Bone marrow (tissue), 2 donors: Measurements from ENCODE around the gene C16orf96.

ENCODE experiments used
- DNase-seq, 2 donors: peaks; one replicate each; lab custom pipeline; 2025; lab: John Stamatoyannopoulos, UW

C16orf96 gene

DNA sequence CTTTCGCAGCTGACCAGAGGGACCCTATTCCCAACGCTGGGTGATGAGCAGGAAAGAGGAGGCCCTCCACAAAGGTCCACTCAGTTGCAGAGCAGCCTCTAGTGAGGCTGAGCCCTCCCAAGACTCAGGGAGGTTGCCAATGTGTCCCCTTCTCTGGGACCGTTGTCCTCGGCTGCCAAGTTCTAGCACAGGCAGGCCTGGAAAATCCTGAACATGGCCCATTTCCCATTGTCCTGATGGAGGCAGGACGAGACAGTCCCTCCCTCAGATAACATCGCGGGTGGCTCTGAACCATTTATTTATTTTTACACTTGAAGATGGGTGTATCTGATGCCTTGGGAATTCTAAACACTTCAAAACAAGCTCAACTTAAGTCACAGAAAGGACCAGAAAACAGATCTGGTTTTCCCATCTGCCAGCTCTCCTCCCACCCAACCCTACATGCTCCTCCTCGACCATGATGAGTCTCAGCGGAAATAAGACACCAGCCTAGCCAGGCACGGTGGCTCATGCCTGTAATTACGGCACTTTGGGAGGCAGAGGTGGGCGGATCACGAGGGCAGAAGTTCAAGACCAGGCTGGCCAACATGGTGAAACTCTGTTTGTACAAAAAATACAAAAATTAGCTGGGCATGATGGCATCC lies 30.4 kb upstream of the C16orf96 start:
- no peak for DNase-seq

DNA sequence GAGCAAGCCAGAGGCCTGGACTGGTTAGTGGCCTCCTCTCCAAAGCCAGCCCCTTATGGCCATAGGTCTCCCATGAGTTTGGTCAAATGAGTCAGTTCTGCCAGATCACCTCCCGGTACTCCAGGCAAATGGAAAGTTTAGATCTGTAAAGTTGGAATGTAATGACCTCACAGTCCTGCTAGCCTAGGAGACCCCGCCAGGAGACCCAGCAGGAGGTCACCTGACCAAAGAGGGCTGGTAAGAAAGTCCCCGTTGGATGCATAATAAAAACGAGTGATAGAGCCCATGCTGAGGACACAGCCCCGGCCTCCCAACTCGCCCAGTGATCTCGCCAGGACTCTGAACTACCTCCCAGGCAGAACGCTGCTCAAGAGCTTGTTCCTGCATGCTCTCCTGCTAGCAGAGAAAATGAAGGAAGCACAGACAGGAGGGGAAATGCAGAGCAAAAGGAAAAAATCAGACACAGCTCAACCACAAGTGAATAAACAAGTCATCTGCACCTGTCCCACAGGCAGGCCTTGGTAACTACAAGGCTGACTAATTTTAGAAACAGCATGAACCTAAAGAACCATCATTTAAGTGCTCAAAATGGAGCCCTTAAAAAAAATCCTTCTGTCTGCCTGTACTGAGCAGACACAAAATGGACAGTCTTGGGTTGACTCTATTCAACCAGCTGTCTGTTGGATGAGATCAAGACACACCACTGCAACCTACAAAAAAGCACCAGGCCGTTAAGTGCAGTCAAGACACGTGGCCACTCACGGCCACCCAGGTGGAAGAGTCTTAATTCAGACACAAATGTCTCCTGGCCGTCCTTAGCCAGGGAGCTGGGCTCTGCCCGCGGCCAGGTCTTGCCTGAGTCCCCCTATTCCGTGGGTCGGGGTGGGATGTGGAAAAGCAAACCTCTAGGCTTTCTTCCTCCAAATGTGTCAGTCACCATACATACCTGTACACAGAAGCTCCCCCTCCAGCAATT lies 26.8 kb upstream of the C16orf96 start:
- no peak for DNase-seq

DNA sequence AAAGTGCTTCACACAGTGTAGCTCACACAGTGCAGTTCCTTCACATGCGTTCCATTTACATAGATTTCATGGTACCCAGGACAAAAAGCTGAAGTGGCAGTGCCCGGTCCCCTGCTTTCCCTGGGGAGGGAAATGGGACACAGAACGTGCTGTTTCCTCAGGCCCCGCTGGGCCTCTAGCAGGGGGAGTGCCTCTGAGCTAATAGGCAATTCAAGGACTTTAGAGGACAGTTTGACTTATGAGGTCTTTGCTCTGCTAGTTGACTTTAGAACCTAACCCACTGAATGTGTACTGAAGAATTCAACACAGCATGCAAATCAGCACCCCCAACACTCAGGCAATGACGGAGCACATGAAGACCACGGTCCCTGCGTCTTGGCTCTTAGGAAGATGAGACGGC lies 24.3 kb upstream of the C16orf96 start:
- no peak for DNase-seq

DNA sequence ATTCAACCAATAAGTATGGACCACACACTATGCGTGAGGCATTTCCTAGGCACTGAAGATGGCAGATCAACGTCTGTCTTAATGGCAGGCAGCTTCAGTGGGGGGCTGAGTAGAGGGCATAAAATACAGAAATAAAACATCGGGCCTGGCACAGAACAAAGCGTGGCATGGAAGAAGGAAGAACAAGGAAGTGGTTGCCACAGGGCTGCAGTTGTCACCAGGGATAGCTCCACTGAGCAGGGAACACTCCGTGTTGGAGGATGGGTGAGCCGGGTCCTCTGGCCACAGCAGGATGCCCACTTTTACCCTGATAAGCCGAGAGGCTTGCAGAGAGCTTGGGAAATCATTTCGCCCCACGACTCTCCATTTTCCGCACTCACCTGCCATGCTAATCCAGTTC lies 23.9 kb upstream of the C16orf96 start:
- DNase-seq, result no peak

DNA sequence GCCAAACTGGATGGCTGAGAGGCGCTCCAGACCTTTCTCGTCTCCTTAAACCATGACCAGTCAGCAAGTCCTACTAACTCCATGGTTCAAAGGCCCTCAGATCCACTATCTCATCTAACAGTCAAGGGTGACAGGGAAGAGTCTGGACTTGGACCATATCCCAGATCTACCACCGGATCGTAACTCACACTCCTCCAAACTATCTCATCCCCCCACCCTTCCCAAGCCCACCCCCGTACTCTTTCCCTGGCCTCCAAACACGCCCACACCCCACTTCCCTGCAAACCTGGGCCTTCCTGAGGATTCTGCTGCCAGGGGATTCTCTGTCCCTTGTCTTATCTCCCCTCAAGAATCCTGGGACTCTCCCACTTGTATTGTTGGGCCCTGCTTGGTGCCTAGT lies 22.6 kb upstream of the C16orf96 start:
- no peak for DNase-seq

DNA sequence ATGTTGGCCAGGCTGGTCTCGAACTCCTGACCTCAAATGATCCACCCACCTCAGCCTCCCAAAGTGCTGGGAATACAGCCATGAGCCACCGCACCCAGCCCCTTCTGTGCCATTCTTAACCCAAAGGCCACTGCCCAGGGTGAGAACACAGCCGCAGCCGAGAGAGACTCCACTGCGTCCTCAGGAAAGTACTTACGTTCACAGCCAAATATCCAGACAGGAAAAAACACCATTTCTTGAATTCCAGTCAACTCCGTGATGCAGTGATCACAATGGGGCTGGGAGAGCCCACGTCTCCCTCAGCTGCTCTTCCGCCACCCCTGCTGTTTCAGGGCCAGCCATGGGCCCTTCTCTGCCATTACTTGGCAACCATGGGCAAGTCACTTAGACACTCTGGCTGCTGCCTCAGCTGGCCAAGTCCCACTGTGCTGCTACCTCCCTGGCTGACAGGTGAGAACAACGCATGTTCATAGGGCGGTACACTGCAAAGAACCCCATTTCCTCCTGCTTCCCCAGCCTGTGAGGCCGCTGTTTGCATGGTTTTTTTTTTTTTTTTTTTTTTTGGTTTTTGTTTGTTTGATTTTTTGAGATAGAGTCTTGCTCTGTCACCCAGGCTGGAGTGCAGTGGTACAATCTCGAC lies 21.9 kb upstream of the C16orf96 start:
- DNase-seq, result no peak

DNA sequence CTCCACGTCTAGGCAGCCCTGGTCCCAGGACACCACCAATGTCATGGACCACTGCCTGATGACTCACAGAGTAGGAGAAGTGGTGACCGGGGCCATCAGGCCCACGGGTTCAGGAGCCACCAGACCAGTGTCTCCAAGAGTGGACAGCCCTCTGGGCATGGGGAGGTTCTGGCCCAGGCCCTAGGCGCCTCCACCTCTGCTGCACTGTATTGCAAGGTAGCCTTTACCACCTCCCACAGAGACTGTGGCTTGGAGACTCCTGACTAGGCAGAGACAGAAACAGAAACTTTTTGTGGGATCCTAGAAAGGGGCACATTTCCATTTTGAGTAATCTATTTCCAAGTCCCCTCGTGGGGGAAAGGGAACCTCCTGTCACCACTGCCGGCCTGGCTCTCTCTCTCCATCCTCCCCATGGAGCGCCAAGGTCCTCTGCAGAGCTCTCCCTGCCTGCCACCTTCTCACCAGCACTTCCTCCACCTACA lies 20.5 kb upstream of the C16orf96 start:
- no peak for DNase-seq

DNA sequence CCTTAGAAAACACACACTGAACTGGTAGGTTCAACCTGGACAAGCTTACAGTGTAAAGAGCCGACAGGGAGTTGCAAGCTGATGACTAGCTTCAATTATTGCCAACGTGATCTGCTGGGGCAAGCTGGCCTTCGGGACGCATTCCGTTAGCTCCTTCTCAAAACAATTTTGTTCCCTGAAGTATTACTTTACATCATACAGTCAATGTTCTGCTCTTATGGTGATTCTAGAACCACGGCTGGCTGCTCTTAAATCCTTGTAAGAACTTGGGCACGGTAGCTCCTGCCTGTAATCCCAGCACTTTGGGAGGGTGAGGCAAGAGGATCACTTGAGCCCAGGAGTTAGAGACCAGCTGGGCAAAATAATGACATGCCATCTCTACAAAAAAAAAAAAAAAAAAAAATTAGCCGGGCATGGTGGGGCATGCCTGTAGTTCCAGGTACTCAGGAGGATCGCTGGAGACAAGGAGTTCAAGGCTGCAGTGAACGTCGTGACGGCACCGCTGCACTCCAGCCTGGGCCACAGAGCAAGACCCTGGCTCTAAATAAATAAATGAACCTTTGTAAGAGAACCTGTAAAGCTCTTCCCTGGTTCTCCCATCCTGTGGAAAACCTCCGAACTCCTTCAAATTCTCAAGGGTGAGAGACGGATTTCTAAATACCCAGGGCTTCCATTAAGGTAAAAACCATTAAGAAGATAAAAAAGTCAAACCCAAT lies 19.6 kb upstream of the C16orf96 start:
- DNase-seq, result no peak

DNA sequence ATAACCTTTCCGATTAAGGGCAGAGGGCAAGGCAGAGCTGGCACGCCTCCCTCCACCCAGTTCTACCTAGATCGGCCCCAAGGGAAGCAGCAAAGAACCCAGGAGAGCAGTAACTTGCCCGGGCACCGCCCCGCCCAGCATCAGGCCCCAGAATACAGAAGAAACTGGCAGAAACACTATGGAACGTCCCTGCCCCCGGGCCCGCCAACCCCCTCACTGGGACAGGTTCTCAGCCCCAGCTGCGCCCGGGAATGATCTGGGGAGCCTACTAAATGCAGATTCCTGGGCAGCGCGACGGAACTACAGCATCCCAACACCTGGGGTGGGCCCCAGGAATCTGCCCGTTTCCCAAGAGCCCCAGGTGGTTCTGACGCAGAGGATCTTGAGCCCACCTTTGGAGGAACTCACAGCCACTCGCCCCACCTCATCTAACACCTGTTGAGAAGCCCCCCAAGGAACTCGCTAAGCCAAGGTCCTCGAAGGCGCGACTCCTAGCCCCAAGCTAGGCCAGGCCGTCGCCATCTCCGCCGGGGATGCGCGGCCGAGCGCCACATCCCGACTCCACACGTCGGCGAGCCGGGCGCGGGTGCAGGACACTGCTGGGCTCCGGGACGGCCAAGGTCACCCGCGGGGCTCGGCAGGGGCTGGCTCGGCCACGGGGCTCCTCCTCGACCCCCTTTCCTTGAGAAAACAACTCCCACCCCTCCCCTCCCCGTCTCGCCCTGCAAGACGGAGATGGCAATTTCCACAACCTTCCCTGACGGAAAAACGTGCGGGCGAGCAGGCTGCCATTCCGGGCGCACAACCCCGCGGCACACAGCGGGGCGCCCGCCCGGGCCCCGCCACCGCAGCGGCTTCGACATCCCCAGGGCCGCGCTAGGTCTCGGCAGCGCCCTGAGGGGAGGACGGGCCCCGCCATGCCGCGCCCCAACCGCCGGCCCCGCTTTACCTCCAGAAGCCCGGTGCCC lies 18.5 kb upstream of the C16orf96 start:
- no peak for DNase-seq

DNA sequence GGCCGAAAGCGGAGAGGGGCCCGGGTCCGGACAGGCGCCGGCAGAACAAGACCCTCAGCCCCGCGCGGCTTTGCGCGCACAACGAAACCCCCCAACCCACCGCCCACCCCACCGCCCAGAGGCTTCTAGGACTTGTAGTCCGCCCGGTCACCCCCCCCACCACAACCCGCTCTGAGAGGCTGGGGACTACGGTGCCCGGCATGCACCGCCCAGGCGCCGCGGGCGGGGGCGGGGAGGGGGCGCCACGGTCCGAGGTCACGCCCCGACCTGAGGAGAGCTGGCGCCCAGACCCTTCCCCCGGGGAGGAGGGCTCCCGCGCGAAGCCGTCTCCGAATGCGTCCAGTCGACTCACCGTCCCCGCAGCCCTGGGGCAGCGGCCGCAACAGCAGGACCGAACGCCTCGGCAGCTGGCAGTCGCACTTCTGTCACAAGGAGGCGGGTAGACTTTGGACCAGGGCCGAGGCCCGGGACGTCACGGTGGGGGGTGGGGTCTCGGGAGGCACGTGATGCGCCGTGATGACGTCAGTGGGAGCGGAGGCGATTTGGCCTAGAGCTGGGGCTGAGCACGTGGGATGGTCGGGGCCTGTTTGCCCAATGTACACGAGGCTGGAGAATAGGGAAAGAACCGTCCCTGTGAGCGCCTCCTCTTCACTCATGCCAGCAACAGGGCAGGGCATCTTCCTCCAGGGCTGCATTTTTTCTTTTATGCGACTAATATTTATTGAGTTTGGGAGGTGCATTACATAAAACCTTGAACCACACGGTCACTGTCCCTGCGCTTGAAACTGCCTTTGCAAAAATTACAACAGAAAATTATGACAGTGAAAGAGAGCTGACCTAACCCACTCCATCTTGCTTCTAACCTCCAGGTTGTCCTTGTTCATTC lies 17.5 kb upstream of the C16orf96 start, which contains the start of gene CDIP1:
Gene CDIP1 (minus strand): TSS at position 424 of the 886 bp plus-strand sequence. CDS start 24,643 bp downstream, outside the sequence.
- peak; percentile 77 to 96 for DNase-seq

DNA sequence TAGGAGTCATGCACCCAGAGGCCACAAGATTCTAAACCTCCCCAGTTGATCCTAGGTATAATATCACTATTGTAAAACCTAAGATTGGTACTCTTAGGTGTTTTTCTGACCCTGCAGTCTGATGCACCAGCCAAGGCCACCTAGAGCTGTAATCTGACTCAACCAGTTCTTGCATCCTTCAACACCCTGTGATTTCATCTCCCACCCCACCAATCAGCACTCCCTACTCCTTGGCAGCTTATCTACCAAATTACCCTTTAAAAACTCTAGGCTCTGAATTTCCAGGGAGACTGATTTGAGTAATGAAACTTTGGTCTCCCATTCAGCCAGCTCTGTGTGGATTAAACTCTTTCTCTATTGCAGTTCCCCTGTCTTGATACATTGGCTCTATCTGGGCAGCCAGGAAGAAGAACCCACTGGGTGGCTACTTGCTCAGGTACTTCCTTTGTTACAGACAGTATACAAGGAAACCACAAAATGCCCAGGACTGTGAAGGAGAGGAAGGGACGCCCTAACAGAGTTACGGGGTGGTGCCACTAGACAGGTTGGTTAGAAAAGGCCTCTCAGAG lies 16.3 kb upstream of the C16orf96 start:
- no peak for DNase-seq

DNA sequence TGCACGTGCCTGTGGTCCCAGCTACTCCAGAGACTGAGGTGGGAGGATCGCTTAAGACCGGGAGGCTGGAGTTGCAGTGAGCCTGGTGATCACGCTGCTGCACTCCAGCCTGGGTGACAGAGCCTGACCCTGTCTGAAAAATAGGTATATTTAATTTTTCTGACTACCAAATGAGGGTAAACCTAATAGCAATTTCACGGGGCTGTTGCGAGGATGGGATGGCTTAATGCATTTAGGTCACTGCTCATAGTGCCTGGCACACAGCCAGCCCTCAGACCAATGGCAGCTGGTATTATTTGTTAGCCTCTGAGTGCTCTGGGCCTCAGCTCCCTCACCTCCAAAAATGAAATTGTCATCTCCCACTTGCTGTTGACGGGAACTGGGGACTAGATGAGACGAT lies 11.7 kb upstream of the C16orf96 start:
- no peak for DNase-seq

DNA sequence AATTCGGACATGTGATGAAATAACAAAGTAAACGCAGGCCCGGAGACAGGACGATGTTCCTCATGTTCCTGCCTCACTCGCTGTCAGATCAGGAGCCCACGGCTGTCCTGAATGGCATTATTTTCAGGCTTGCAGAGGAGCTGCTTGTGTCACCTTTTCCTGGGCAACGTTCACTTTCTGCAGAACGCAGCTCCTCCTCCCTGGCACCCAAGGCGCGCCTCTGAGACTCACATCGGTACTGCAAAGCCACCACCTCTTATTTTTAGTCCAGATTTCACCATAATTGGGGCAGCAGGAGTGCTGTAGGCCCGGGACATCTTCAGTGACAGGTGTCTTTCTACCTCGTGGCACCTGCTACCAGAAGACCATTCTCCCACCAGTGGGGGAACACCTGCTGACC lies 8.0 kb upstream of the C16orf96 start:
- DNase-seq, result no peak

DNA sequence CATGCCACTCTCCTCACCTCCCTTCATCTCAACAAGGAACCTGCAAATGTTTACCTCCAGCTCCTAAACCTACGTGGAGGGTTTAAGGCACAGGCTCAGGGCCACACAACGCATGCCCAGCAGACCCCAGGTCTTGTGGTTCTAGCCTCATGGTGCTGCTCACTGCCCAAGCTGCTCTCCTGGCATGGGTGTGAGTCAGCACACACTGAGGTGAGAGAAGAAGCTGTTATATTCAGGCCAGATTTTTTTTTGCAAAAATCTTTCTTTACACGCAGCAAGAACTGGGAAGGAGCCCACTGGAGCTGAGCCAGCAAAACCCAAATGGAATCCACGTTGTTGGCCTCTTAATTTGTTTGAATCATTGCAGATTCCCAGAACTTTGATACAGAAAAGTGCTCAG lies 5.5 kb upstream of the C16orf96 start:
- no peak for DNase-seq

DNA sequence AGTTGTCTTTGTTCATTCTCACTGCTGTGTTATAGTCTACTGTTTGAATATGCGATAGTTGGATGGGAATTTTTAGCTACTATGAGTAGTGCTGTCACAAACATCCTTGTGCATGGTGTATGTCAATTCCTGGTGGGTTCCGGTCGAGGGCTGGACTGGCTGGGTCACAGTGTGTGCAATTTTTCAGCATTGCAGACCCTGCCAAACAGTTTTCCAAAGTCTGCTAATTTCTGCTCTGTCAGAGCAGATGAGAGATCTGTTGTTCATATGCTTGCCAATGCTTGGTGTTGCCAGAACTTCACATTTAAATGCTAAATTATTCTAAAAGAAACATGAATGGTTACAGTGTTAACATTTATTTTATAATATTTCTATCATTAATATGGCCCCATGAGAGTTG lies 3.6 kb upstream of the C16orf96 start:
- DNase-seq, result no peak

DNA sequence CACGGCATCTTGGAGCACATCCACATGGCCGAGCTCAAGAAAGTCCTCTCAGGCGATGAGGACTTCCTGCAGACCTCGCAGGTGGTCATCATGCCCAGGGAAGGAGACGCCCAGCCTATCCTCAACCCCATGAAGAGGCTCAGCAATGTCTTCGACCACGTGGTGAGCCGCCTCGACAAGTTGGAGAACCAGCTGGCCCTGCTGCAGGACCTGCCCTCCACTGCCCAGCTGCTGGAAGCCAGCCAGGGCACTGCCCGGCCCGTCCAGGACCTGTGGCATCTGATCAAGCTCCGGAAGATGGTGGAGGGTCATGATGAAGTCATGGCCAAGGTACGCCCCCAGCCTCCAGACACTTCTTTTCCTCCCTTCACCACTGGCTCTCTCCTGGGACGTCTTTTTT lies 440 bp downstream of the C16orf96 start:
- no peak for DNase-seq

DNA sequence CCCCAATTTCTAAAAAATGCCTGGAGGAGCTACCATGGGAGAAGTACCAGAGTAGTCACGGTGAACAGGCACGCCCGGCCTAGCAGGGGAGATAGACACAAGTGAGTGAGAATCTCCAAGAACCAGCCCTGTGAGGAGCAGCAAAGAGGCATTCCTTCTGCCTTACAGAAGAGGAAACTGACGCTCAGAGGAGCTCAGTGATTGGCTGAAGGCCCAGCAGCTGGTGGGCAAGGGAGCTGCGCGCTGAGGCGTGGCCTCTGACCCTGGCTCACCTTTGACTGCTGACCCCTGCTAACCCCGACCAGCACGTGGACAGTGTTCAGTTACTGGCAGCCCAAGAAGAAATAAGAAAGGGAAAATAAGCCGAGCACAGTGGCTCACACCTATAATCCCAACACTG lies 1.8 kb downstream of the C16orf96 start:
- DNase-seq, result no peak

DNA sequence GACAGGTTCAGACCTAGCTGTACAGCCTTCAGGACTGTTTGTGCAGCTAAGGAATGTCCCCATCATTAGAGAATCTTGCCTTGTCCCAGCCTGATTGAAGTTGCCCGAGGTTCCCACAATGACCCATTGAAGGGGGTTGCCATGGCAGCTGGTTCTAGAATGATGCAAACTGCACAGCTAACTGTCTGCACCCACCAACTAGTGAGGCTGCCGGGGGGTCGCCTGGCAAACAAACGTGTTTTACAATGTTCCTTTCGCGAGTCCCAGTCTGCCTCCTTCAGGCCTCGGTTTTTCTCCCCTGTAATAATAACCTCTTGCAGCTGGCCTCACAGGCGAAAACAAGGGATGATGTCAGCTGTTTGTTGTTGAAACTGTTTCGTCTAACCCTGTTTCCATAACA lies 5.5 kb downstream of the C16orf96 start:
- DNase-seq, result no peak

DNA sequence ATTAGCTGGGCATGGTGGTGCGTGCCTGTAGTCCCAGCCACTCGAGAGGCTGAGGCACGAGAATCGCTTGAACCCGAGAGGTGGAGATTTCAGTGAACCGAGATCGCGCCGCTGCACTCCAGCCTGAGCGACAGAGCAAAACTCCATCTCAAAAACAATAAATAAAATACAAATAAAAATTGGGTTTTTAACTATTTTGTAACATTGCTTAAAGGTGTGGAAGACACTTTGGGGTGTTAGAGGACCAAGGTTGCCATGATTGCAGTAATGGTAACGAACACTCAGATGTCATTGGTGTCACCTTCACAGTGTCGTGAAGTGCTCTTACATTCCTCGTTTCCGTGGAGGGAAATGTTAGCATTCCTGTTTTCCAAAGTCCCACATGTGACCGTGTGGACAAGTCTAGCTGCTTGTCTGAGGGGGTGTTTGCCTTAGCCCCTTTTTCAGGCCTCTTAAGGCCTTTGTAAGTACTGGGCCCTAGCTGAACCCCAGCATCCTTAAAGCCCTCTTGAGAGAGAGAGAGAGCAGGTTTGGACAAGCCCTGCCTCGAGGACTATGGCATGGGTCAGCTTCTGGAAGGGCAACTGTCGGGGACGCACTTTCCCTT lies 8.6 kb downstream of the C16orf96 start:
- no peak for DNase-seq
